Central memory CD8-positive, alpha-beta T cell (primary cell): ENCODE results near the gene CHST3.
"Not testable (repeated sequence)": the region's sequence is repeated elsewhere in the genome, so short reads cannot be mapped to it uniquely, and the experiment has no call there.

Source experiments
- ATAC-seq: fragments of 150-1000 bp; cut with Tn5 transposase; replicated peaks from 2 replicates; pipeline ENCODE4 v1.10.0; 2022; ENCODE audit warnings: mild to moderate bottlenecking, moderate FRiP score, moderate number of reproducible peaks; ENCODE audit not compliant: poor library complexity, severe bottlenecking; ENCODE audit errors: extremely low read depth
- DNase-seq, 2 donors: peaks; one replicate each; pipeline ENCODE4 v3.0.0; 2021; ENCODE audit warnings: low spot score in 2 of 2
- H3K27ac Mint-ChIP-seq: one replicate; pipeline ENCODE4 v1.8.0; 2022; ENCODE audit warnings: low read depth, mild to moderate bottlenecking, moderate library complexity, mixed read lengths
- H3K27me3 Mint-ChIP-seq: one replicate; pipeline ENCODE4 v1.8.0; 2022; ENCODE audit warnings: mixed read lengths
- H3K36me3 Mint-ChIP-seq: one replicate; pipeline ENCODE4 v1.8.0; 2022; ENCODE audit warnings: mild to moderate bottlenecking, moderate library complexity, mixed read lengths; ENCODE audit not compliant: insufficient read depth
- H3K4me1 Mint-ChIP-seq: one replicate; pipeline ENCODE4 v1.8.0; 2022; ENCODE audit warnings: mixed read lengths
- H3K4me3 Mint-ChIP-seq: one replicate; pipeline ENCODE4 v1.8.0; 2022; ENCODE audit warnings: mild to moderate bottlenecking, moderate library complexity, mixed read lengths
- H3K9me3 Mint-ChIP-seq: one replicate; pipeline ENCODE4 v1.8.0; 2022; ENCODE audit warnings: mixed read lengths

CHST3 gene, protein sequence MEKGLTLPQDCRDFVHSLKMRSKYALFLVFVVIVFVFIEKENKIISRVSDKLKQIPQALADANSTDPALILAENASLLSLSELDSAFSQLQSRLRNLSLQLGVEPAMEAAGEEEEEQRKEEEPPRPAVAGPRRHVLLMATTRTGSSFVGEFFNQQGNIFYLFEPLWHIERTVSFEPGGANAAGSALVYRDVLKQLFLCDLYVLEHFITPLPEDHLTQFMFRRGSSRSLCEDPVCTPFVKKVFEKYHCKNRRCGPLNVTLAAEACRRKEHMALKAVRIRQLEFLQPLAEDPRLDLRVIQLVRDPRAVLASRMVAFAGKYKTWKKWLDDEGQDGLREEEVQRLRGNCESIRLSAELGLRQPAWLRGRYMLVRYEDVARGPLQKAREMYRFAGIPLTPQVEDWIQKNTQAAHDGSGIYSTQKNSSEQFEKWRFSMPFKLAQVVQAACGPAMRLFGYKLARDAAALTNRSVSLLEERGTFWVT

DNA sequence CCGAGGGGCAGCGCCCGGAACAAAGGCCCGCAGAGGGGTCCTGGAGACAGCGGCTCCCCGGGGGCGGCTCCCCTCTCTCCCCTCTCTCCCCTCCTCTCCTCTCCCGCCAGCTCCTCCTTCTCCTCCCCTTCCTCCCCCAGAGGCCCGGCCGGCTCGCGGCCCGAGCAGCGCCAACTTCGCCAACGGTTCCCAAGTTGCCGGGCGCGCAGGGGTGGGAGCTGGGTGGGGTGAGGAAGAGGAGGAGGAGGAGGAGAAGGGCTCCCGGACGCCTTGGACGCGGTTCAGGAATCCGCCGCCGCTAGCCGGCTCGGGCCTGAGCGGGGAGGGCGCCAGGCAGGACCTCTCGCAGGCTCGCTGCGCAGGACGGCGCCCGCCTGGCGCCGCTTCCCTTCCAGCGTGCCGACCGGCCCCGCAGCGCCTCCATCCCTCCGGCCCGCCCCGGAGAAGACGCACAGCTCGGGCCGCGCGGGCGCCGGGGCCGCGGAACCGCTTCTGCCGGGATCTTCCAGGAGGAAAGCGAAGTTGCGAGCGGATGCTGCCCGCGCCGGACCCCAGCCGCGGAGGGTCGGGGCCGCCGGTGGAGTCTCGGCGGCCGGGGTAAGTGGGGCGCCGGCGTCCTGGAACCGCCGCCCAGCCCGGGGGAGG is at the start of gene CHST3:
Gene CHST3, plus strand, starts transcription at position 298 of the 645 bp plus-strand sequence. CDS start 41,448 bp downstream, outside the sequence.
- Mint-ChIP-seq H3K36me3 (no peaks in the 10 kb centered on the region), H3K27me3 (peaks cover 73% of the 10 kb centered on the region), H3K4me1 (no peaks in the 10 kb centered on the region), H3K9me3 (no peaks in the 10 kb centered on the region), H3K4me3 (peak within 1 kb of the TSS; percentile 41), H3K27ac (no peak within 1 kb of the TSS)
- DNase-seq (no peak), ATAC-seq (no peak)

DNA sequence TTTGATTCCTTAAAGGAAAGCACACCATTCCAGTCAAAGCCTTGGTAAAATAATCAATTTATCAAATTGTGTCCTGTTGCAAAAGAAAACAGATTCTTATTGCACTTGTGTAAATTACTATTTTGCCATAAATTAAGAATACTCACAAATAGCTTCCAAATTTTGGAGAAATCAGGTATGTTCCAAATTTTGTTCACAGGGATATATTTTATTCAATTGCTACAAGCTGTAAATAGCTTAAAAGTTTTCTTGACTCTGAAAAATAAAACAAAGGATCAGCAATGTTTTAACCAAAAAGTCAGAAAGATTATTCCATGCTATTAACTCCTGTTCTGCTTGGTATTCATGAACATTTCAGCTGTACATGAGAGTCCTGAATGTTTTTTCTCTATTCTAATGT is 47.4 kb upstream of the CHST3 start:
- Mint-ChIP-seq H3K9me3 (no peaks in the 10 kb centered on the region), H3K36me3 (no peaks in the 10 kb centered on the region), H3K4me3 (no peak overlapping the region), H3K27me3 (peaks cover 47% of the 10 kb centered on the region), H3K4me1 (no peaks in the 10 kb centered on the region), H3K27ac (no peak overlapping the region)
- no peak for ATAC-seq
- DNase-seq = no peak

DNA sequence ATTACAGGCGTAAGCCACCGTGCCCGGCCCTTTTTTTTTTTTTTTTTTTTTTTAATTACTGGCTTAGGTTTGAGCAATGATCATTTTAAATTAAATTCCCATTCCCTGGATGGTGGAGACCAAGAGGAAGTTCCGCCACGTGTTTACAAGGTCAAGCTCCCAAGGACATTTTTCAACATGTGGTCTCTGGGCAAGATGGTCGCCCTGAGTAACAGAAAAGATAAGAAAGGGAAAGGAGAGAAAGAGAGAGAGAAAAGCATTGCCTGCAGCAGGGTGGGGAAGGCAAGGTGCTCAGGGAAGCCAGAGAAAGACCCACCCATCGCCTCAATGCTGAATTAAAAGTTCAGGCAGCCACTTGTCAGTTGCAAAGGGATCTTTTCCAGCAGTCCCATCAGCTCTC is 45.2 kb upstream of the CHST3 start:
- ATAC-seq (no peak), DNase-seq (no peak)
- Mint-ChIP-seq H3K4me3 (no peak overlapping the region), H3K36me3 (no peaks in the 10 kb centered on the region), H3K4me1 (no peaks in the 10 kb centered on the region), H3K9me3 (no peaks in the 10 kb centered on the region), H3K27me3 (peaks cover 39% of the 10 kb centered on the region), H3K27ac (no peak overlapping the region)

- not testable (repeated sequence) for H3K4me1 Mint-ChIP-seq, DNase-seq, H3K36me3 Mint-ChIP-seq, H3K27ac Mint-ChIP-seq, ATAC-seq, H3K9me3 Mint-ChIP-seq, H3K4me3 Mint-ChIP-seq
- peaks cover 29% of the 10 kb centered on the region for H3K27me3 Mint-ChIP-seq
These were observed 44.1 kb upstream of the CHST3 start for GRCh38 chr10:71919956-71920539.

DNA sequence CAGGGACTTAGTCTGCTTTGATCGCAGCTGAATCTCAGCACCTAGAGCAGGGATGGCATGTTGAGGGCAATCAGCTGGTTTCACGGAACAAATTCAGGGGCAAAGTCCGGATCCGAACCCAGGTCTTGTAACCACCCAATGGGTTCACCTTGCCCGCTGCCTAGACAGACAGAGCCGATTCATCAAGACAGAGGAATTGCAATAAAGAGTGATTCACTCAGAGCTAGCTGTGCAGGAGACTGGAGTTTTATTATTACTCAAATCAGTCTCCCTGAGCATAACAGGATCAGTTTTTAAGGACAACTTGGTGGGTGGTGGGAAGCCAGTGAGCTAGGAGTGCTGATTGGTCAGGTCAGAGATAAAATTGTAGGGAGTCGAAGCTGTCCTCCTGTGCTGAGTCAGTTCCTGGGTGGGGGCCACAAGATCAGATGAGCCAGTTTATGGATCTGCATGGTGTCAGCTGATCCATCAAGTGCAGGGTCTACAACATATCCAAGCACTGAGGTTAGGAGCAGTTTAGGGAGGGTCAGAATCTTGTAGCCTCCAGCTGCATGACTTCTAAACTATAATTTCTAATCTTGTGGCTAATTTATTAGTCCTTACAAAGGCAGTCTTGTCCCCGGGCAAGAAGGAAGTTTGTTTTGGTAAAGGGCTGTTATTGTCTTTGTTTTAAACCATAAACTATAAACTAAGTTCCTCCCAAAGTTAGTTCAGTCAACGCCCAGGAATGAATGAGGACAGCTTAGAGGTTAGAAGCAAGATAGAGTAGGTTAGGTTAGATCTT is 43.5 kb upstream of the CHST3 start:
- Mint-ChIP-seq H3K27me3 (peaks cover 29% of the 10 kb centered on the region), H3K36me3 (no peaks in the 10 kb centered on the region), H3K27ac (no peak overlapping the region), H3K4me3 (no peak overlapping the region), H3K4me1 (no peaks in the 10 kb centered on the region), H3K9me3 (no peaks in the 10 kb centered on the region)
- DNase-seq (no peak), ATAC-seq (no peak)

DNA sequence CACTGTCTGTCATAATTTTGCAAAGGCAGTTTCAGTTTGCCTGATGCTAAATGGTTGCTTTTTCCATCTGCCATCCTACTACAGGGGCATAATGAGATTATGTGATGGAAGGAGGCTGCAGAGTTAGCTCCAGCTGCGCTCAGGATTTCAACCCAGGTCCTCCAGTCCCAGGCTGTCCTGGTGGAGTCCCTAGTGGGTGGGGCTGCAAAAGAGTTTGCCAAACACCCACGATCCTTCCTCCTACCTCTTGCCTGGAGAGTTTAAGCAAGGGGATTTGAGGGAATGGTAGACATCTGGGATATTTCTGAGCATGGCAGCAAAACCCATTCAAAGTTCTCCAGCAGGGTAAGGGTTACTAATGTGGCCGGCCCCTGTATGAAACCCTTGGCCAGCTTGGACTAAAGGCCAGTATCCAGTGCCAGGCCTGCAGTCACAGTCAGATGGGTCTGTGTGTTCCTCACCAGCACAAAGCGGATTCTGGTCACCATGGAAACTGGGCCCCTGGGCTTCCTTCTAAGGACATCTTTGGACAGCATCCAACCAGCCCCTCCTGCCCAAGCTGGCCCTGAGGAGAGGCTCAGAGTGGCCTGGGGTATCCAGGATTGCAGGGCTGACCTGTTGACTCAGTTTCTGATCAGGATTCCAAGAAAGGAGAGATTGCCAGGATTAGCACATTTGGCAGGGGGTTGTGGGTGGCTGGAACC is 42.7 kb upstream of the CHST3 start:
- no peaks in the 10 kb centered on the region for H3K36me3 Mint-ChIP-seq
- H3K27ac Mint-ChIP-seq = no peak overlapping the region
- H3K4me3 Mint-ChIP-seq = no peak overlapping the region
- peaks cover 29% of the 10 kb centered on the region for H3K27me3 Mint-ChIP-seq
- H3K4me1 Mint-ChIP-seq = no peaks in the 10 kb centered on the region
- H3K9me3 Mint-ChIP-seq = no peaks in the 10 kb centered on the region
- DNase-seq (no peak), ATAC-seq (no peak)

- H3K9me3 Mint-ChIP-seq = no peaks in the 10 kb centered on the region
- H3K36me3 Mint-ChIP-seq = no peaks in the 10 kb centered on the region
These were observed 41.0 kb upstream of the CHST3 start for GRCh38 chr10:71923138-71923692.

GRCh38 chr10:71924771-71925170 is 39.4 kb upstream of the CHST3 start:
- H3K4me1 Mint-ChIP-seq = no peaks in the 10 kb centered on the region
- DNase-seq (no peak), ATAC-seq (no peak)
- no peaks in the 10 kb centered on the region for H3K36me3 Mint-ChIP-seq
- no peak overlapping the region for H3K27ac Mint-ChIP-seq
- H3K27me3 Mint-ChIP-seq = peaks cover 20% of the 10 kb centered on the region
- H3K4me3 Mint-ChIP-seq = no peak overlapping the region
- H3K9me3 Mint-ChIP-seq = no peaks in the 10 kb centered on the region

More at GRCh38 chr10:71923138-71923692, 41.0 kb upstream of the CHST3 start:
- Mint-ChIP-seq H3K4me3 (no peak overlapping the region), H3K27me3 (peaks cover 29% of the 10 kb centered on the region), H3K27ac (no peak overlapping the region), H3K4me1 (no peaks in the 10 kb centered on the region)
- DNase-seq = no peak
- ATAC-seq = no peak

DNA sequence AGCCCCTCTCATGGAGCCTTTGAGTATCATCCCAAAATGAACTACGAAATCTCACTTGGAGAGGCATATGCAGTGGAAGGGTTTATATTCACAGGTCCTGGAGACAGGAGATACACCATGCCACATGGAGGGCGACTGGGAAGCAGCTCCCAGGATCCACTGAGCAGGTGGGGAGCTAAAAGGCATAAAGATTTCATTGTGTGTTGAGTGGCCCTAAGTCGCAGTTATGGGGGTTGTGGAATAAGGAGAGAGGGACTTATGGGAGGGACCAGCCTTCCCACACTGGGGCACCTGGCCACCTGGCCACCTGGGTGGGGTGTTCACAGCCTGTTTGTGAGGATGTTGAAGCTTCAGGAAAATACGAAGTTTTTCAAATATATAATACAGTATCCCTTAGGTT is 37.0 kb upstream of the CHST3 start:
- no peak overlapping the region for H3K27ac Mint-ChIP-seq
- peaks cover 16% of the 10 kb centered on the region for H3K27me3 Mint-ChIP-seq

GRCh38 chr10:71927776-71928592 is 36.2 kb upstream of the CHST3 start:
- DNase-seq = no peak
- Mint-ChIP-seq H3K9me3 (no peaks in the 10 kb centered on the region), H3K4me3 (no peak overlapping the region), H3K27me3 (peaks cover 21% of the 10 kb centered on the region), H3K4me1 (no peaks in the 10 kb centered on the region), H3K27ac (no peak overlapping the region), H3K36me3 (no peaks in the 10 kb centered on the region)
- no peak for ATAC-seq

More for the DNA sequence above, 37.0 kb upstream of the CHST3 start:
- no peaks in the 10 kb centered on the region for H3K4me1 Mint-ChIP-seq
- no peak for DNase-seq
- H3K9me3 Mint-ChIP-seq = no peaks in the 10 kb centered on the region
- no peak for ATAC-seq
- H3K36me3 Mint-ChIP-seq = no peaks in the 10 kb centered on the region
- H3K4me3 Mint-ChIP-seq = no peak overlapping the region

DNA sequence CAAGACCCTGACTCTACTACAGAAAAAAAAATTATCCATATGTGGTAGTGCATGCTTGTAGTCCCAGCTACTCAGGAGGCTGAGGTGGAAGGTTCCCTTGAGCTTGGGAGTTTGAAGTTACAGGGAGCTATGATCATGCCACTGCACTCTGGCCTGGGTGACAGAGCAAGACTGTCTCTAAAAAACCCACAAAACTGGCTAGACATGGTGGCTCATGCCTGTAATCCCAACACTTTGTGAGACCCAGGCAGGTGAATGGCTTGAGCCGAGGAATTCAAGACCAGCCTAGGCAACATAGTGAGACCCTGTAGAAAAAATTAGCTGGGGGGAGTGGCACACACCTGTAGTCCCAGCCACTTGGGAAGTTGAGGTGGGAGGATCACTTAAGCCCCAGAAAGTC is 32.9 kb upstream of the CHST3 start:
- DNase-seq (no peak), ATAC-seq (no peak)
- Mint-ChIP-seq H3K36me3 (no peaks in the 10 kb centered on the region), H3K4me1 (no peaks in the 10 kb centered on the region), H3K4me3 (no peak overlapping the region), H3K9me3 (no peaks in the 10 kb centered on the region), H3K27ac (no peak overlapping the region), H3K27me3 (peaks cover 36% of the 10 kb centered on the region)
